GM19025 (cell line): ENCODE data around the gene CRLF3.
A peak's percentile ranks its signal among the peaks of the same experiment; 100 is the strongest.
"Not testable (repeated sequence)": the region's sequence is repeated elsewhere in the genome, so short reads cannot be mapped to it uniquely, and the experiment has no call there.

Source experiments
- ATAC-seq: cut with Tn5 transposase; IDR thresholded peaks from one replicate; pipeline ENCODE4 v1.9.1; 2021; ENCODE audit warnings: mild to moderate bottlenecking, low read depth, moderate library complexity; ENCODE audit not compliant: unreplicated experiment

Gene CRLF3, protein sequence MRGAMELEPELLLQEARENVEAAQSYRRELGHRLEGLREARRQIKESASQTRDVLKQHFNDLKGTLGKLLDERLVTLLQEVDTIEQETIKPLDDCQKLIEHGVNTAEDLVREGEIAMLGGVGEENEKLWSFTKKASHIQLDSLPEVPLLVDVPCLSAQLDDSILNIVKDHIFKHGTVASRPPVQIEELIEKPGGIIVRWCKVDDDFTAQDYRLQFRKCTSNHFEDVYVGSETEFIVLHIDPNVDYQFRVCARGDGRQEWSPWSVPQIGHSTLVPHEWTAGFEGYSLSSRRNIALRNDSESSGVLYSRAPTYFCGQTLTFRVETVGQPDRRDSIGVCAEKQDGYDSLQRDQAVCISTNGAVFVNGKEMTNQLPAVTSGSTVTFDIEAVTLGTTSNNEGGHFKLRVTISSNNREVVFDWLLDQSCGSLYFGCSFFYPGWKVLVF

DNA sequence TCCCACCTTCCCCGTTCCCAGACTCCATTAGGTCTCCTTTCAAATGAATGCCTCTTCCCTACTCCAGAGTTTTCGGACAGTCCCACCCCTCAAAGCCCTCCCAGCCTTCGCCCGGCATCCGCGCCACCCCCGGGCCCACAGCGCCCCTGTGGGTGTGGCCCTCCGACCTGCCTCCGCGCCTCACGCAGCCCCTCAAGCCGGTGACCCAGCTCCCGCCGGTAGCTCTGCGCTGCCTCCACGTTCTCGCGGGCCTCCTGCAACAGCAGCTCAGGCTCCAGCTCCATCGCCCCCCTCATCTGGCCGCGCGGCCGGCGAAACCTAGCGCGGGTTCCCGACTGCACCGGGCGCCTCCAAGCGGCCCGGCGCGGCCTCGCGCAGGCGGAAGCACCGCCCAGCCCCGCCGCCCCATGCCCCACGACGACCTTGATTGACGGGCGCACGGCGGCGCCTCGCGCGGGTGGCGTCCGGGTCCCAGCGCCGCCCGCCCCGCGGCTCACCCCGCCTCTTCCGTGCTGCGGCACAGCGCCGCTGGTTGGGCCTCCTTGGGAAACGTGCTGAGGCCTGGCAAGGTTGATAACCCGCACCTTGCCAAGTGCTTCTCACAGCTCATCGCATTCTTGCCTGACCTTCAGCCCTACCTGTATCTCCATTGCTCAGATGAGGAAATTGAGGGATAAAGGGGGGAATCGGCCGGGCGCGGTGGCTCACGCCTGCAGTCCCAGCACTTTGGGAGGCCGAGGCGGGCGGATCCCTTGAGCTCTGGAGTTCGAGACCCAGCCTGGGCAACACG, at the start of gene CRLF3:
Gene CRLF3 (minus strand): TSS at position 337 of the 790 bp plus-strand sequence. CDS start 41 bp downstream, at position 296.
- peak; percentile 92 for ATAC-seq

DNA sequence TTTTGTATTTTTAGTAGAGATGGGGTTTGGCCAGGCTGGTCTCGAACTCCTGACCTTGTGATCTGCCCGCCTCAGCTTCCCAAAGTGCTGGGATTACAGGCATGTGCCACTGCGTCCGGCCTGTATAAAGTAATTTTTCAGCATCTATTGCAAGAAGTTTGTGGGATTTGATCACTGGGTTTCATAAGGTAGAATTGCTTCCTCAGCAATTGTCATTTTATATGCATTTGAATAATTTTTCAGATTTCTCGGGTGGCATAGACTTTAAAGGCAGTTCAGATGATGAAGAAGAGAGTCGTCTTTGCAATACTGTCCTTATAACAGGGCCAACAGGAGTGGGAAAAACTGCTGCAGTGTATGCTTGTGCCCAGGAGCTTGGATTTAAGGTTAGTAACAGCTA, 44.5 kb upstream of the CRLF3 start:
- no peak for ATAC-seq

DNA sequence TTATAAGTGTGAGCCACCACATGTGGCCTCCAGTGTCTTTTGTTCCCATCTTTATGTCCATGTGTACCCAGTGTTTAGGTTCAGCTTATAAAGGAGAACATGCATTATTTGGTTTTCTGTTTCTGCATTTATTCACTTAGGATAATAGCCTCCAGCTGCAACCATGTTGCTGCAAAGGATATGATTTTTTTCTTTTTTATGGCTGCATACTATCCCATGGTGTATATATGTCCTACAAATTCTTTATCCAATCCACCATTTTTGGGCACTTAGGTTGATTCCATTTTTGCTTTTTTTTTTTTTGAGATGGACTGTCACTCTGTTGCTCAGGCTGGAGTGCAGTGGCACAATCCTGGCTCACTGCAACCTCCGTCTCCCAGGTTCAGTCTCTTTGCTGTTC, 40.1 kb upstream of the CRLF3 start:
- no peak for ATAC-seq

DNA sequence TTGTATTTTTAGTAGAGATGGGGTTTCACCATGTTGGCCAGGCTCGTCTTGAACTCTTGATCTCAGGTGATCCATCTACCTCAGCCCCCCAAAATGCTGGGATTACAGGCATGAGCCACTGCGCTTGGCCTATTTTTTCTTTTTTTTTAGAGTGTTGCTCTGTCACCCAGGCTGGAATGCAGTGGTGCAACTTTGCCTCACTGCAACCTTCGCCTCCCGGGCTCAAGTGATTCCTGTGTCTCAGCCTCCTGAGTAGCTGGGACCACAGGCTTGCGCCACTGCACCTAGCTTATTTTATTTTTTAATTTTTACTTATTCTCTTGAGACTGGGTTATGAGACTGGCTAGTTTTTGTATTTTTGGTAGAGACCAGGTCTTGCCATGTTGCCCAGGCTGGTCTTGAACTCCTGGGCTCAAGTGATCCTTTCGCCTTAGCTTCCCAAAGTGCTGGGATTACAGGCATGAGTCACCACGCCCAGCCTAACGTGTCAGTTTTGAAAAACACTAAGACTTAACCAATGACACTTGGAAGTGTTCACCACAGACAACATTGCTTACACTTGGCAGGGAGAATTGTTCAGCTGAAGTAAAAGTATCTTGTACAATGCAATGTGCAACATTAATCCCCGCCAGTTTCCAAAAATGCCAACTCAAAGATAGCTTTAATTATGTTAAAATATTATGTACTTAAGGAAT, 34.2 kb upstream of the CRLF3 start:
- ATAC-seq: no peak

DNA sequence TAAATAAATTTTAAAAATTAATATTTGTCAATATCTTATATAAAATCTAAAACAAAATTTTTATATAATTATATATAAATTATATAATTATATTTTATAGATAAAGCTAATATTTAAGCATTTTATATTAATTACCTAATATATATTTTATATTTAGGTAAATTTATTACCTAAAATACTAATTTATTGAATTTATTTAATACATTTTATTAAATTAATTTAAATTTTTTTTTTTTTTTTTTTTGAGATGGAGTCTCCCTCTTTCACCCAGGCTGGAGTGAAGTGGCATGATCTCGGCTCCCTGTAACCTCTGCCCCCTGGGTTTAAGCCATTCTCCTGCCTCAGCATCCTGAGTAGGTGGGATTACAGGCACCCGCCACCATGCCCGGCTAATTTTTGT, 29.7 kb upstream of the CRLF3 start:
- ATAC-seq: no peak

DNA sequence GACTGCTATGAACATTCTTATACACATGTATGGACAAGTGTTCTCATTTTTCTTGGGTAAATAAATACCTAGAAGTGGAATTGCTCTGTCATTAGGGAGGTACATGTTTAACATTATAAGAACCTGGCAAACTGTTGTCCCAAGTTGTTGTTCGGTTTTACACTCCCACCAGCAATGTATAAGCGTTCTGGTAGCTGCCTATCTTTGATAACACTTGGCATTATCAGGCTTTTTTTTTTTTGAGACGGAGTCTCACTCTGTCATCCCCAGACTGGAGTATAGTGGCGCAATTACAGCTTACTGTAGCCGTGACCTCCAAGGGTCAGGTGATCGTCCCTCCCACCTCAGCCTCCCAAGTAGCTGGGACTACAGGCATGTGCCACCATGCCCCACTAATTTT, 23.5 kb upstream of the CRLF3 start:
- ATAC-seq: no peak

DNA sequence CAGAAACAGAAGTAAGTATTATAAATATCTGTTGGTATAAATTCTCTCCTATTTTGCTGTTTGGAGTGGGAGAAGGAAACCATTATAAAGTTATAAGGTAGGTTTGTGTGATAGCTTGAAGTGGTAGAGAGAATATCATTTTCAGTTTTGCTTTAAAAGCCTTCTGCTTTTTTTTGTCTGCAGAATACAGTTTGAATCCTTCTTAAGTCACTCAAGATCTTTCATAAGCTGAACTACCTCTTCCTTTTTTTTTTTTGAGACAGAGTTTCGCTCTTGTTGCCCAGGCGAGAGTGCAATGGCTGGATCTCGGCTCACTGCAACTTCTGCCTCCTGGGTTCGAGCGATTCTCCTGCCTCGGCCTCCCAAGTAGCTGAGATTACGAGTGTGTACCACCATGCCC, 16.3 kb upstream of the CRLF3 start:
- no peak for ATAC-seq

DNA sequence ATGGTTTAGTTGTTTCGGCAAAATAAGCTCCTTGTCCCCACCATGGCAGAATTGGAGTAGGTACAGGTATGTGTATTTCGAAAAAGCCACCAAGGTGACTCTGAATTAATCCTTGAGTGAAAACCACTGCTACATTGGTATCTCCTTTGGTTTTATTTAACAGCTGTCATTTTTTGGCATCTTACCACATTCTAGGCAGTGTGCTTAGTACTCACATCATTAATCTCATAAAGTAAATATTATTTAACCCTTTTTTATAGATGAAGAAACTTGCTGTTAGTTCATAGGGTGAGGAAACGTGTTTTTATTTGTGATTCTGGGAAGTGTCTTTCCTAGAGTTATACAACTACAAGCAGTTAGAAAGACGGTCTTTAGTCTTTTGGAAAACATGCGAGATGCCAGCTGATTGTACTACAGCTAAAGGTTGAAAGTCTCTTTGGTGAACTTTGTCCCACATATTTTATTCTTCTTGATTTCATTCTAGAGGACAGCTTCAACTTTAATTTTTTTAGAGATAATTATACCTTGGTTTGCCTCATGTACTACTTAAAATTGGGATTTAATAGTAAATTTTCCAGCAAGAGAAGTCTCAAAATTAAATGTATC, 13.8 kb upstream of the CRLF3 start:
- ATAC-seq: no peak

DNA sequence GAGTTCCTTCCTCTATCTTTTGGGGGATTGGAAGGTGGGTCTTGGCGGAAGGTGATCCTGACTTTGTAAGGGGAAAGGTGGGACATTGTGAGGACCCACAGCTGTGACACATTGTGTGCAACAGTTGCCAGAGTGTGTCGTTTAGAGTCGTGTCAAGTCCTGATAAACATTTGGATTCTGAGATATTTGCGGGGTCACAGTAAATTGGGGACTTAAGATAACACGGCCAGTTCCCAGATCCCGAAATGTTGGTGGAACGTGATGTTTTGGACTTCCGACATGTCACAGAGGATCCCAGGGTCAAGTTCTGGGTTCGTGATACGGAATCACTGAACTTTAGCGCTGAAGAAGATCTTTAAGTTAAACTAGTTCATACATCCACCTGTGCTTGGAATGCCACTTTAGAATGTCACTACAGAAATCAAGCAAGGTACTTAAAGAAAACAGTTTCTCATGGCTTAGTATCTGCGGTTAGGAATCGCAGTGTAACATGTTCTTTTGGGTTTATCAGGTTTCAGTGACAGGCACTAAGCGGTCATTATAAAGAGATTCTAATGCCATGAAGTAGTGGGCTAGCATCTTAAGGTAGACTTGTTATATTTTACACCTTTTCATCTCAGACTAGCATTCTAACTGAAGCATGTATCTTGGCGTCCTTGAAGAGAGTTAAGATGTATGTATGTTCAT, 8.1 kb upstream of the CRLF3 start:
- ATAC-seq: no peak

DNA sequence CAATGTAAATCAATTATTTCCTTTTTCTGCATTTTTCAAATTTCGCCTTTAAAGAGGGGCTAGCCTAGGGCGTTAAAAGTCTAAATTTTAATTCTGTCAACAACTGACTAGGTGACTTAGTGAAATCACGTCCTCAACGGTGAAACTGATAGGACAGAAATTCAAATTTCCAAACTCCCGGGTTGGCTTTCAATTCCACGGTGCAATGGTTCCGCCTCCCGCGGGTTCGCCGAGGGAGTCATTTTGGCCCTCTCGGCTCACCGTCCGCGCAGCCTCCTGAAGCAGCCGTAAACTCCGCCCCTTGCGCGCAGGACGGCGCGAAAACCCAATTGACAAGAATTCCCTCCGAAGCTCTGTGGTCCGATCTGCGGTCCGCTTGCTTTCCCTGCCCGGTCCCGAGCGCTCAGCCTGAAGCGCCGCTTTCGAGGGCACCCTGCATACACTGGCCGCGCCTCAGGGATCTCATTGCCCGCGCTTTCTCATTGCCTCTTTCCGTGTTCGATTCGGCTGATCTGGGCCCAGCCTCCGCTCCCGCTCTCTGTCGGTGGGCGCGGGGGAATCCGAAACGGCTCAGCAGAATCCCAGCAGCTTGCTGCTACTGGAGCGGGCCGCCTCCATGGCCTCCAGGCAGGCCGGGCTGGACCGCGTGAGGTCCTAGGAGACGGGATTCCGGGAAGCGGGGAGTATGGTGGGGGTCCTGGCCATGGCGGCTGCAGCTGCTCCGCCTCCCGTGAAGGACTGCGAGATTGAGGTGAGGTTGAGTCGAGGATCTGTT, 7.4 kb upstream of the CRLF3 start, which contains the start of gene ATAD5:
Gene ATAD5 (plus strand): TSS at position 304 of the 775 bp plus-strand sequence. CDS start 382 bp downstream, at position 686.
- no peak for ATAC-seq

DNA sequence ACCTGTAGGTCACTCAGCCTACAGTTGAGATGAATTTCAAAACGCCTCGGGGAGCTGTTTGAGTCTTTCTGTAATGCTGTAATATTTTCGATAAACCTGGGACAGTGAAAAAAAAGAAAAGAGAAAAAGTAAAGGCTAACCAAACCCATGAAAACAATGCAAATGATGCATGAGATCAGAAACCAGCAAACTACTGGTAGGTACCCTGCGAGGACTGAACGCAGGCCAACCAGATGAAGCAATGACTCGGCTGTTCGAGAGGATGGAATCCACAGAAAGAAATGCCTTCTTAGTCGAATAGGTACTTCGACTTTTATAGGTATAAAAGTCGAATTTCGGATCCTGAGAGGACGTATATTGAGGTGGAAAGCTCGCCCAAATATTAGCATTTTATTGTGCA, 6.8 kb upstream of the CRLF3 start:
- ATAC-seq: no peak

DNA sequence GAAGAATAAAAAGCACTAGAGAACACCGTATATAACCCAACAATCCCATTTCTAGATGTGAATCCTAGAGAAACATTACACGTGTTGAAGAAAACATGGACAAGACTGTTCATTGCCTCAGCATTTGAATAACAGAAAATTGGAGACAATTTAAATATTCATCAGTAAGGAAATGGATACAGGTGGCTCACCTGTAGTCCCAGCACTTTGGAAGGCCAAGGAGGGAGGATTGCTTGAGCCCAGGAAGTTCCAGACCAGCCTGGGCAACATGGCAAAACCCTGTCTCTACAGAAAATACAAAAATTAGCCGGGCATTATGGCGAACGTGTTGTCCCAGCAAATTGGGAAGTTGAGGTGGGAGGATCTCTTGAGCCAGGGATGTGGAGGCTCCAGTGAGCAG, 4.5 kb upstream of the CRLF3 start:
- ATAC-seq: no peak

DNA sequence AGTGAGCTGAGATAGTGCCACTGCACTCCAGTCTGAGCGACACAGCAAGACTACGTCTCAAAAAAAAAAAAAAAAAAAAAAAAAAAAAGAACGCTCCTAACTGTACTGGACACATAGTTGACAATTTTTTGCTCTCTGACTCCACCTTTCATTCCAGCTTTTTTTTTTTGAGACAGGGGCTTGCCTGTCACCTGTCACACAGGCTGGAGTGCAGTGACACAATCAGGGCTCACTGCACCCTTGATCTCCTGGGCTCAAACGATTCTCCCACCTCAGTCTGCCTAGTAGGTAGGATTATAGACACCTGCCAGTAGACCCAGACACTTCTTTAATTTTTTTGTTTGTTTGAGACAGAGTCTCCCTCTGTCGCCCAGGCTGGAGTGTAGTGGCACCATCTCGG, 2.6 kb upstream of the CRLF3 start:
- ATAC-seq: no peak

DNA sequence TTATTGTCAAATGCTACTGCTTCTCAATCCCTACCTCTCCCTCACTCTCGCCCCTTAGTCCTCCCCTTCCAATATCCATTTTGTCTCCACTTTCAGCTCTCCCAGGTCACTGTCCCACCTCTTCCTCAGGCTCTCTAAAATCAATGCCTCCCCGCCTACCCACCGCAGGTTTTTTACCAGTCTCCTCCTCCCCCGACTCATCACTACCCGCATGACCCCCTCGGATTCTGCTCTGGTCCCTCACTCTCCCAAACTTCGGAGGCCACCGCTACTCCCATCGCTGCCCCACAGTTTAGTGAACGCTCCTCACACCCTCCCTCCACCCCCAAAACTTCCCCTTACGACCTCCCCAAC, 513 bp downstream of the CRLF3 start:
- no peak for ATAC-seq

DNA sequence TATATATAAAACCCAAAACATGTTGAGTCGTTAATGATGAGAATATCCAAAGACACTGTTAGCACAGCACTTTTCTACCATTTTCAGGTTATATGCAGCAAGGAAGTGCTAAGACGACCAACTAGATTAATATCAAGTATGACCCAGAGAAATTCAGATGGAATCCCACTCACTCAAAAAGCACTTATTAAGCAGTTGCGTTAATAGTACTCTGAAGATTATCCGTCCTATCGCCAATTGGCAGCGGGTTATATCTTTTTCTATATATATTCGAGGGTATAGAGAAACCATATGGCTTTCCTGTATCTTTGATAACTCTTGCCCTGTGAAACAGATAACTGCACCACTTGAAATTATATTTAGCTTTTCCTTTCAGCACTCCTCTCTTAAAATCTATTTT, 1.1 kb downstream of the CRLF3 start:
- ATAC-seq: no peak

DNA sequence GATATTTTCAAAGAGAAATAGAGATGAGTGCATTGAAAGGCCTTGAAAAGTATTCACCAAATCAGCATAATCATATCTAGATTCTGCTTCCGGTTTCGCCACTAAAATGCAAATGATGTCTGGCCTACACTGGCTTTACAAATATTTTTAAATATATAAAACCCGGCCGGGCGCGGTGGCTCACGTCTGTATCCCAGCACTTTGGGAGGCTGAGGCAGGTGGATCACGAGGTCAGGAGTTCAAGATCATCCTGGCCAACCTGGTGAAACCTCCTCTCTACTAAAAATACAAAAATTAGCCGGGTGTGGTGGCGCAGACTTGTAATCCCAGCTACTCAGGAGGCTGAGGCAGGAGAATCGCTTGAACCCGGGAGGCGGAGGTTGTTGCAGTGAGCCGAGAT, 1.6 kb downstream of the CRLF3 start:
- ATAC-seq: not testable (repeated sequence)

DNA sequence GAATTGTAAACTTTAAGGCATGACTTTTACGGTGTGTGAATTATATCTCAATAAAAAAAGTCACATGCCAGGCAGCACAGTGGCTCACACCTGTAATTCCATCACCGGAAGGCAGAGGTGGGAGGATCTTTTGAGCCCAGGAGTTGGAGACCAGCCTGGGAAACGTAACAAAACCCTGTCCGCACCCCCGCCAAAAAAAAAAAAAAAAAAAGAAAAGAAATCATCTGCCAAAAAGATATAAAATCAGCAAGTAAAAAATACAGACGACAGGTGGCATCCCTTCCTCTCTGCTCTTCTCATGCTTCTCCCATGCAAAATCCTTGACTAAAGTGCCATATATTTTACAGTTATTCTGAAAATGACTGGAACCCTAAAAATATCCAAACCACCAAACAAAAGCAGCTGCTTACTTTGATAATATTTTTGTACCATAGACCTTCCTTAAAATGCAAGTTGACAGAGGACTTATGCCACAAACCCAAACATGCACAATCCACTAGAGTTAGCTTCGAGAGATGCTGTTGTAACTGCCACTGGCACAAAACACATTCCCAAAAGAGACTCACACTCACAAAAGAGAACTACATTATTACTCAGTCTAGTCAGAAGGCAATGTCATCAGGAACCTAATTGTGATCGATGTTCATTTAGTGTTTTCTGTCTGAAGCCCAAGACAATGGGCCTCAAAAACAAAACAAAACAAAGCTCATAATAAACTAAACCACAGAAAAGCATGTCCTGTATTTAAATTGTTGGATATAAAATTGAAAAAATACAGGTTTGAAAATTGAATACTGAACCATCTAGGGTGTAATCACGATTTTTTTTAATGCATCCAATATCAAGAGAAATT, 2.4 kb downstream of the CRLF3 start:
- ATAC-seq: no peak

DNA sequence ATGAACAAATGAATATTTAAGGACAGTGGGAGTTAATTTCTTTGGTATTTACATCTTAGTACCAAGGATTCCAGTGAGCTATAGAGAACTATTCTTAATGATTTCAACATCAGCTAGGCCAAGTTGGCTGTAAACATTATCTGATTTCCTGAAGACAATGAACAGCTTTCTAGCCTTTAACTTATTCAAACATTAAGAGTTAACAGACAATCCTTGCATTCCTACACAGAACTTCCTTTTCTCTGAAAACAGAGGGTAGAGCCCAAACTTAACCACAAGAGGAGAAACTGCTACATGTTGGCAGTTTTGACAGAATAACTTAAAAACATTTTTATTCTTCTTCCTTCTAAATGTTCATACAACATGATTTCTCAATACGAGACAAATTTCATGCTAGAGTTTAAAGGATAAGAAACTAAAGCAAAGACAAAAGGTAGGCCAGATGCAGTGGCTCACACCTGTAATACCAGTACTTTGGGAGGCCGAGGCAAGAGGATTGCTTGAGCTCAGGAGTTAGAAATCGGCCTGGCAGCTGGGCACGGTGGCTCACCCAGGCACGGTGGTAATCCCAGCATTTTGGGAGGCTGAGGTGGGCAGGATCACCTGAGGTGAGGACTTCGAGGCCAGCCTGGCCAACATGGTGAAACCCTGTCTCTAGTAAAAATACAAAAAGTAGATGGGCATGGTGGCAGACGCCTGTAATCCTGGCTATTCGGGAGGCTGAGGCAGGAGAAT, 4.4 kb downstream of the CRLF3 start:
- ATAC-seq: no peak
